Activated naive CD8-positive, alpha-beta T cell treated with anti-CD3 and anti-CD28 coated beads, Interleukin-2, amount 10 ng/mL, durations not matched to agents 7 days and 5 days (primary cell): ENCODE measurements around the gene CHST7. TPM values are rescaled to one million over a fixed set of nuclear protein-coding genes. Genes with fewer than 3 reads are reported as not detected.

ENCODE experiments used
- ATAC-seq: fragments of 150-1000 bp; cut with Tn5 transposase; one replicate; pipeline ENCODE4 v1.10.0; 2021; ENCODE audit warnings: low read depth, moderate library complexity
- POLR2A ChIA-PET: fragments of 350-600 bp; sonication (Branson Sonifier 250); formaldehyde crosslinking; loops from one replicate; lab custom pipeline; 2021; ENCODE audit warnings: antibody characterized with exemption; lab: Charles Lee
- DNase-seq: peaks from one replicate; pipeline ENCODE4 v3.0.0; 2021
- H3K27ac Mint-ChIP-seq: one replicate; pipeline ENCODE4 v1.8.0; 2022; ENCODE audit warnings: mild to moderate bottlenecking, mixed read lengths
- H3K27me3 Mint-ChIP-seq: one replicate; pipeline ENCODE4 v1.8.0; 2022; ENCODE audit warnings: mild to moderate bottlenecking, moderate library complexity, mixed read lengths
- H3K36me3 Mint-ChIP-seq: one replicate; pipeline ENCODE4 v1.8.0; 2021; ENCODE audit warnings: mild to moderate bottlenecking, mixed read lengths
- H3K4me1 Mint-ChIP-seq: one replicate; pipeline ENCODE4 v1.8.0; 2021; ENCODE audit warnings: mixed read lengths
- H3K4me3 Mint-ChIP-seq: one replicate; pipeline ENCODE4 v1.8.0; 2022; ENCODE audit warnings: mild to moderate bottlenecking, moderate library complexity, mixed read lengths
- H3K9me3 Mint-ChIP-seq: one replicate; pipeline ENCODE4 v1.8.0; 2021; ENCODE audit warnings: mixed read lengths
- total RNA-seq, 2 experiments: library from RNA; stranded (reverse); gene quantifications; one replicate each; pipeline ENCODE4 v1.2.3, GENCODE V29; 2021

CHST7 gene
- total RNA-seq, 2 experiments from 2014 or later, result 5.7 to 6.7 TPM

DNA sequence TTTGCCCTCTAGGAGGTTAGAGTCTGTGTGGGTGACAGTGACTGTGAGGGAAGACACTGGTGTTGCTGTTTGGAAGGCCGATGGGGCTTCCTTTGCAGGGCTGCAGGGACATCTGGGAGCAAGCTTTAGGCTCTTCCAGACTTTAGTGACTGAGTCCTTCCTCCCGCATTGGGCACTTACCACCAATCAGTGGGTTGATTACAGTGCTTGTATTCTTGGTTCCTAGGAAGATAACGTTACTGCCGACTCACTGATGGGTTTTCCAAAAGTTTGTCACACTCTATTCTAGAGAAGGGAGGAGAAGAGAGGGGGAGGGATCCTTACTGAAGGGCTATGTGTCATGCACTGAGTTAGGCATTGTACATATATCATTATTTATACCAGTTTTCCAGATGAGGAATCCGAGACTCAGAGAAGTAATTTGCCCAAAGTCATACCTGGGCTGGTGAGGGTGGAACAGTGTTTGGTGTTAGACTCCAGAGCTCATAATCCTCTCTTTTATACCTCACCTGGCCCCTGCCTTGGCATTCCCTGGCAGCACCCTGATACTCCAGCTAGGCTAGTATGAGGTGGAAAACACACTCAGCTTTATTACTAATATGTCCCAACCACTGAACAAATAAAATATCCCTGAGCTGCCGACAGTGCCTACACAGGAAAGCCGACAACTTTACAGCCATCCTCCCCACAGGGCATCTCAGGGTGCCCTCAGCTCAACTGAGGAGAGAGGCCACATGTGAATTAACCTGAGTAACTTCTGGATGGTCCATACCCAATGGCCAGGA lies 3.8 kb downstream of the CHST7 start:
- H3K9me3 Mint-ChIP-seq, result no peaks in the 10 kb centered on the region
- POLR2A ChIA-PET, result interaction anchor here (0.7 to 1.1 kb wide), 2 partner anchors 10 to 64 kb away, joined by 4 to 6 read pairs; no protein-coding TSS in a partner anchor
- H3K27me3 Mint-ChIP-seq, result peaks cover 4% of the 10 kb centered on the region
- H3K4me3 Mint-ChIP-seq, result peak overlapping the region; percentile 37
- ATAC-seq (no peak), DNase-seq (no peak)
- no peak overlapping the region for H3K27ac Mint-ChIP-seq
- peaks cover 17% of the 10 kb centered on the region for H3K4me1 Mint-ChIP-seq
- H3K36me3 Mint-ChIP-seq, result peaks cover 21% of the 10 kb centered on the region

DNA sequence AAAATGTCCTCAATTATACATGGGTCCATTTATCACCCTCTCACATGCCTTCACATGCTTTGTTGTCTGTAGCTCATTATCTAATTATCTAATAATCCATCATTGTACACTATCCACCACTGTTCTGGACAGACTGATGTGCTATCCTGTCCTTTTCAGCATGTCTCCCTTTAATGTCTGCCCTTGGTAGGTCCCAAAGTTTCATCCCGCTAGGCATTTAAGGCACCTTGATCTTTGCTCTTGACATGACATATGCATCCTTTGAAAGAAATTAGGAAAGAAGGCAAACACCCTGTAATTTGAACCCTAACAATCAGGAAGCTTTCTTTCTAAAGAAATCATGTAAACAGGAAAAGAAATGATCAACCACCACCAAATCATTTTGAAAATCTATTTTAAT lies 5.7 kb downstream of the CHST7 start:
- H3K9me3 Mint-ChIP-seq, result no peaks in the 10 kb centered on the region
- H3K4me1 Mint-ChIP-seq, result peaks cover 13% of the 10 kb centered on the region
- no peak for DNase-seq
- peaks cover 4% of the 10 kb centered on the region for H3K27me3 Mint-ChIP-seq
- no peak for ATAC-seq
- H3K36me3 Mint-ChIP-seq, result peaks cover 21% of the 10 kb centered on the region
- POLR2A ChIA-PET, result no interaction called here
- no peak overlapping the region for H3K4me3 Mint-ChIP-seq
- no peak overlapping the region for H3K27ac Mint-ChIP-seq

- no peak overlapping the region for H3K27ac Mint-ChIP-seq
- peaks cover 19% of the 10 kb centered on the region for H3K36me3 Mint-ChIP-seq
- H3K4me1 Mint-ChIP-seq, result peaks cover 12% of the 10 kb centered on the region
- POLR2A ChIA-PET, result no interaction called here
- H3K9me3 Mint-ChIP-seq, result no peaks in the 10 kb centered on the region
- ATAC-seq, result no peak
- no peak overlapping the region for H3K4me3 Mint-ChIP-seq
- peaks cover 4% of the 10 kb centered on the region for H3K27me3 Mint-ChIP-seq
- DNase-seq, result no peak
Measured at GRCh38 chrX:46580613-46581012, 7.0 kb downstream of the CHST7 start.

DNA sequence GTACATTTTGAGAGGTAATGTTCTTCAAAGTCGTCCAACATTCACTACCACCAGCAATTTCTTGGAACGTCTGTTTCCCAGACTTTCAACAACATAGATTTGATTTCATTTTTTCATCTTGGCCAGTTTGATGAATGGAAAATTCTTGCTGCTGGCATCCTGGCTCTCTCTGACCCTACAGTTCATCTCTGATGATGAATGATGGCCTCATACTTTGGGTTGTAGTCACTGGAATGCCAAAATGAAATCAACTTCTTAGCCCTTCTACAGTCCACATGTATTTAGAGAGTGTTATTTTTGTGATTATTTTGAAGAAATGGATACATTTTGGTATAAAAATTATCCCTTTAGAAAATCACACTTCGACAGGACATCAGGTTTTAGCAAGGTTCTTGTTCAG lies 8.8 kb downstream of the CHST7 start:
- no peaks in the 10 kb centered on the region for H3K27me3 Mint-ChIP-seq
- no peak overlapping the region for H3K27ac Mint-ChIP-seq
- ATAC-seq (no peak), DNase-seq (no peak)
- peaks cover 9% of the 10 kb centered on the region for H3K4me1 Mint-ChIP-seq
- peaks cover 11% of the 10 kb centered on the region for H3K36me3 Mint-ChIP-seq
- POLR2A ChIA-PET, result no interaction called here
- no peak overlapping the region for H3K4me3 Mint-ChIP-seq
- no peaks in the 10 kb centered on the region for H3K9me3 Mint-ChIP-seq

DNA sequence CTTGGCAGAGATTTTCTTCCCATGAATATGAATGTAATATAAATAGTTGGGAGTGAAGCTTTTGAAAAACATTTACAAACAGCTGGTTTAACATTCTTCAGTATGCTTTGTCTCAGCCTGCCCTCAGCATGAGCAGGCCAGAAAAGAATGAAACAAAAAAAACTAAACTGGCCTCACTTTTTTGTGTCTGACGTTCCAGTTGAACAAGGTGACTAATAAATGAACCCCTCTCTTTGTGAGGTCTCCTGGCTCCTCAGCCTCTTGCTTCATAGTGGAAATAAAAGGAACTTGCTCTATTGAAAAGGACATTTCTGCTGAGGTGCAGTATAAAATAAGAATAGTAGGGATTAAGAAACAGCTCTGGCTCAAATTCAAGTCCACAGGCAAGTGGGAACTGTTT lies 9.4 kb downstream of the CHST7 start:
- Mint-ChIP-seq H3K27me3 (no peaks in the 10 kb centered on the region), H3K36me3 (peaks cover 6% of the 10 kb centered on the region), H3K27ac (no peak overlapping the region), H3K9me3 (no peaks in the 10 kb centered on the region), H3K4me1 (peaks cover 12% of the 10 kb centered on the region), H3K4me3 (no peak overlapping the region)
- no peak for ATAC-seq
- POLR2A ChIA-PET, result no interaction called here
- DNase-seq, result no peak

DNA sequence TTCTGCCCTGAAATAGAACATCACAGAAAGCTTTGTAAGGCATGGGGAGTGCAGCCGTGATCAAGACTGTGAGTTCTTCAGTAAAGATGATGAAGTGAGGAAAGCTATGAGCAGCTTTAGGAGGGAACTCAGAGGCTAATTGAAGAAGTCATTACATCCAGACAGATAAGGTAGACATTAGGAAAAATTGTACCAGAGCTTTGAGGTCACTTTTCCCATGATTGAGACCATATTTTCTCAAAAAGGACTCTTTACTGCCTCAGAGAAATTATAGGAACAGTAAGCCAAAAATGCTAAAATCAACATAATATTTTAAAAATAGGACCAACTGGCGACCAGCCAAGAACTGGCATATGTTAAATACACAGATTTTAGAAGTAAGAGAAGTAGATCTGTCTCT lies 11.2 kb downstream of the CHST7 start:
- Mint-ChIP-seq H3K4me3 (no peak overlapping the region), H3K27me3 (no peaks in the 10 kb centered on the region), H3K36me3 (peaks cover 1% of the 10 kb centered on the region), H3K9me3 (no peaks in the 10 kb centered on the region), H3K4me1 (peaks cover 13% of the 10 kb centered on the region), H3K27ac (no peak overlapping the region)
- POLR2A ChIA-PET, result no interaction called here
- DNase-seq (no peak), ATAC-seq (no peak)

GRCh38 chrX:46587158-46587557 lies 13.6 kb downstream of the CHST7 start:
- ATAC-seq (peak; percentile 30), DNase-seq (no peak)
- Mint-ChIP-seq H3K4me1 (peaks cover 16% of the 10 kb centered on the region), H3K9me3 (no peaks in the 10 kb centered on the region), H3K27me3 (no peaks in the 10 kb centered on the region), H3K27ac (peak overlapping the region; percentile 45), H3K4me3 (no peak overlapping the region), H3K36me3 (peaks cover 6% of the 10 kb centered on the region)
- POLR2A ChIA-PET, result interaction anchor here (0.6 to 1.5 kb wide), 4 partner anchors 11 to 88 kb away, joined by 3 to 4 read pairs (median 4); no protein-coding TSS in a partner anchor

GRCh38 chrX:46587753-46588171 lies 14.2 kb downstream of the CHST7 start:
- ATAC-seq (no peak), DNase-seq (no peak)
- Mint-ChIP-seq H3K4me3 (peak overlapping the region; percentile 66), H3K36me3 (peaks cover 7% of the 10 kb centered on the region), H3K27me3 (no peaks in the 10 kb centered on the region), H3K9me3 (no peaks in the 10 kb centered on the region), H3K4me1 (peaks cover 16% of the 10 kb centered on the region), H3K27ac (peak overlapping the region; percentile 86)
- POLR2A ChIA-PET, result interaction anchor here (0.6 to 1.5 kb wide), 5 partner anchors 11 to 87 kb away, joined by 3 to 5 read pairs (median 4); no protein-coding TSS in a partner anchor

DNA sequence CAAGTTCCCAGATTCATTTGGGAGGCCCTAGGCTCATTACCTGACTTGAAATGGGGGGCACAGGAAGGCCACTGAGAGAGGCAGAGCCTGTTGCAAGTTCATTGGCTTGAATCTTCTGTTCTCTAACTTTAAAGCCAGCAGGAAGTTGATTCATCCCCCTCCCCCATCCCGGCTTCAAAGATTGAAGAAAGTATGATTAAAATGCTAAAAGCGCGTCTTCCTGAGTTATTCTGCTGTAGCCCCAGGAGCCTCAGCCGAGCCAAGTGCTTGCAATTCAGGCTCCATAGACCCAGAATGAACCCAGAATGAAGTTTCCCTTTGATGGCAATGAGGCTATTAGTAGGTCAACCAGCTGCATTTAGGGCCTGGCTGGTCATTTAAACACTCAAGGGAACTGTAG lies 14.7 kb downstream of the CHST7 start:
- Mint-ChIP-seq H3K4me3 (peak overlapping the region; percentile 66), H3K4me1 (peaks cover 16% of the 10 kb centered on the region), H3K9me3 (no peaks in the 10 kb centered on the region), H3K27ac (peak overlapping the region; percentile 86), H3K36me3 (peaks cover 7% of the 10 kb centered on the region), H3K27me3 (no peaks in the 10 kb centered on the region)
- ATAC-seq, result peak; percentile 50
- POLR2A ChIA-PET, result interaction anchor here (0.9 to 1.4 kb wide), 3 partner anchors 12 to 27 kb away, joined by 3 to 5 read pairs (median 4); no protein-coding TSS in a partner anchor
- DNase-seq, result no peak

GRCh38 chrX:46589977-46590723 lies 16.6 kb downstream of the CHST7 start:
- Mint-ChIP-seq H3K27me3 (no peaks in the 10 kb centered on the region), H3K9me3 (no peaks in the 10 kb centered on the region), H3K4me1 (peaks cover 16% of the 10 kb centered on the region), H3K4me3 (no peak overlapping the region), H3K36me3 (peaks cover 9% of the 10 kb centered on the region), H3K27ac (no peak overlapping the region)
- no peak for DNase-seq
- POLR2A ChIA-PET, result no interaction called here
- no peak for ATAC-seq

DNA sequence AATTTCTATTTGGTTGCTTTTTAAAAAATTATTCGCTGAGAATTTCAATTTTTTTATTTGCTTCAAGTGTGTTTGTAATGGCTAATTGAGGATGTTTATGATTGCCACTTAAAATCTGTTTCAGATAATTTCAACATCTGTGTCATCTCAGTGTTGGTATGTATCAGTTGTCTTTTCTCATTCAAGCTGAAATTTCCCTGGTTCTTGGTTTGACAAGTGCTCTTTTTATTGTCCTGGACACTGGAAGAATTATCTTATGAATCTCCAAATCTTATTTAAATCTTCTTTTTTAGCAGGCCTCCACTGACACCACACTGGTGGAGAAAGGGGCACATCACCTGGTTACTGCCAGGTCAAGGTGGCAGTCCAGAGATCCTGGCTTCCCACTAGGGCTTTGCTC lies 21.5 kb downstream of the CHST7 start:
- DNase-seq, result no peak
- POLR2A ChIA-PET, result no interaction called here
- H3K27ac Mint-ChIP-seq, result no peak overlapping the region
- no peaks in the 10 kb centered on the region for H3K27me3 Mint-ChIP-seq
- H3K9me3 Mint-ChIP-seq, result no peaks in the 10 kb centered on the region
- H3K4me3 Mint-ChIP-seq, result no peak overlapping the region
- peaks cover 3% of the 10 kb centered on the region for H3K4me1 Mint-ChIP-seq
- peaks cover 9% of the 10 kb centered on the region for H3K36me3 Mint-ChIP-seq
- ATAC-seq, result no peak

GRCh38 chrX:46597208-46597607 lies 23.6 kb downstream of the CHST7 start:
- Mint-ChIP-seq H3K4me1 (no peaks in the 10 kb centered on the region), H3K27me3 (no peaks in the 10 kb centered on the region), H3K9me3 (no peaks in the 10 kb centered on the region), H3K4me3 (no peak overlapping the region), H3K36me3 (peaks cover 3% of the 10 kb centered on the region), H3K27ac (no peak overlapping the region)
- ATAC-seq (no peak), DNase-seq (no peak)
- POLR2A ChIA-PET, result no interaction called here

GRCh38 chrX:46597771-46598170 lies 24.2 kb downstream of the CHST7 start:
- DNase-seq (no peak), ATAC-seq (no peak)
- Mint-ChIP-seq H3K9me3 (no peaks in the 10 kb centered on the region), H3K4me1 (no peaks in the 10 kb centered on the region), H3K36me3 (peaks cover 2% of the 10 kb centered on the region), H3K4me3 (no peak overlapping the region), H3K27ac (no peak overlapping the region), H3K27me3 (no peaks in the 10 kb centered on the region)
- POLR2A ChIA-PET, result interaction anchor here (1.3 kb wide), 1 partner anchor 14 kb away, joined by 3 read pairs; no protein-coding TSS in a partner anchor
